ENCODE data around the gene GFI1B.
"Not testable (repeated sequence)": the region's sequence is repeated elsewhere in the genome, so short reads cannot be mapped to it uniquely, and the experiment has no call there.

Gene GFI1B

DNA sequence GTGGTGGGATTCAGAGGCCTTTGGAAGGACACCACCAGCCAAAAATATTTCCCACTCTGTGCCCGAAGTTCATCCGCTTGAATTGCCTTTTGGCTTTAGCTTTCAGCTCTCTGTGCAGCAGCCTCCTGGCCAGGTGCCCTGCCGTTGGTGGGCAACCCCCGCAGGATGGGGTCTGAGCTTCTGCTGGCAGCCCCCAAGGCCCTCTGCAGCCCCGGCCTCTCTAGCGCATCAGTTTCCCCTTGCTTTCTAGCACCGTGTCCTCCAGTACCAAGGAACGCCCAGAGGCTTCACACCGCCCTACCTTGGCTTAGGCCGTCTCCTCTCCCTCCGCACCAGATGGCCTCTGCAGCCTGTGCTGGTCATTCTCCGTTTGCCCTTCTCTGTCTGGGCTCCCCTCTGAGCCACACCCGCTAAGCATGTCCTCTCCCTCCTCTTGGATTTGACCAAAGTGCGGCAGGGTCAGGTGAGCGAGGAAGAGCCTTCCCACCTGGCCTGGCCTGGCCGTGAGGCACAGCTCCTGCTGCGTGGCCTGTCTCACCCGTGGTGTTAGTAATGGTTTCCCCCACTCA is 29.9 kb upstream of the GFI1B start:
- H3K9me3 Mint-ChIP-seq: no peaks in the 10 kb centered on the region
- DNase-seq (ENCODE audit: low spot score): no peak
- H3K4me3 Mint-ChIP-seq: no peak overlapping the region
- H3K27ac Mint-ChIP-seq: no peak overlapping the region
- H3K27me3 Mint-ChIP-seq (ENCODE audit: low read depth): no peaks in the 10 kb centered on the region
- H3K4me1 Mint-ChIP-seq (ENCODE audit: low read depth): peaks cover 8% of the 10 kb centered on the region
- no peaks in the 10 kb centered on the region for H3K36me3 Mint-ChIP-seq (ENCODE audit: low read depth)

DNA sequence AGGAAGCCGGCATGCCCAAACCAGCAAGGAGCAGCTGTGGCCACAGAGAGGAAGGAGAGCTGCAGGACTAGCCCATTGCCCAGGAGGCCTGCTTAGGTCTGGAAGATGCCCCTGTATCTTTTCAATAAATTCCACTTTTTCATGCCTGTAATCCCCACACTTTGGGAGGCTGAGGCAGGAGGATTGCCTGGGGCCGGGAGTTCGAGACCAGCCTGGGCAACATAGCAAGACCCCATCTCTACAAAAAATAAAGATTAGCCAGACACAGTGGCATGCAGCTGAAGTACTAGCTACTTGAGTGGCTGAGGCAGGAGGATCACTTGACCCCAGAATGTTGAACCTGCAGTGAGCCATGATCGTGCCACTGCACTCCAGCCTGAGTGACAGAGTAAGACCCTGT is 28.8 kb upstream of the GFI1B start:
- no peak for DNase-seq (ENCODE audit: low spot score)
- H3K27ac Mint-ChIP-seq: no peak overlapping the region
- H3K27me3 Mint-ChIP-seq (ENCODE audit: low read depth): no peaks in the 10 kb centered on the region

GRCh38 chr9:132955123-132955522 is 23.4 kb upstream of the GFI1B start:
- no peak for DNase-seq (ENCODE audit: low spot score)
- Mint-ChIP-seq H3K27ac (no peak overlapping the region), H3K36me3 (ENCODE audit: low read depth) (no peaks in the 10 kb centered on the region), H3K27me3 (ENCODE audit: low read depth) (no peaks in the 10 kb centered on the region), H3K9me3 (no peaks in the 10 kb centered on the region), H3K4me3 (no peak overlapping the region), H3K4me1 (ENCODE audit: low read depth) (no peaks in the 10 kb centered on the region)

More for the DNA sequence above, 28.8 kb upstream of the GFI1B start:
- no peak overlapping the region for H3K4me3 Mint-ChIP-seq
- H3K9me3 Mint-ChIP-seq: no peaks in the 10 kb centered on the region
- H3K4me1 Mint-ChIP-seq (ENCODE audit: low read depth): peaks cover 5% of the 10 kb centered on the region
- H3K36me3 Mint-ChIP-seq (ENCODE audit: low read depth): no peaks in the 10 kb centered on the region

DNA sequence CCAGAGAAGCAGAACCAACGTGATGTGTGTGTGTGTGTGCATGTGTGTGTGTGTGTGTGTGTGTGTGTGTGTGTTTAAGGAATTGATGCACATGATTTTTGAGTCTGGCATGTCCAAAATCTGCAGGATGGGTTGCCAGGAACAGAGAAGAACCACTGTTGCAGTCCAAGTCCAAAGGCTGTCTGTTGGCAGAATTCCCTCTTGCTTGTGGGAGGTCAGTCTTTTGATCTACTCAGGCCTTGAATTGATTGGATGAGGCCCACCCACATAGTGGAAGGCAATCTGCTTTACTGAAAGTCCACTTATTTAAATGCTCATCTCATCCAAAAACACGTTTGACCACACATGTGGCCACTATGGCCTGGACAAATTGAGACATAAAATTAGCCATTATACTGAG is 22.7 kb upstream of the GFI1B start:
- Mint-ChIP-seq H3K27me3 (ENCODE audit: low read depth) (no peaks in the 10 kb centered on the region), H3K4me1 (ENCODE audit: low read depth) (no peaks in the 10 kb centered on the region), H3K9me3 (no peaks in the 10 kb centered on the region), H3K4me3 (no peak overlapping the region), H3K27ac (no peak overlapping the region), H3K36me3 (ENCODE audit: low read depth) (no peaks in the 10 kb centered on the region)
- DNase-seq (ENCODE audit: low spot score): no peak

- no peak for DNase-seq (ENCODE audit: low spot score)
- Mint-ChIP-seq H3K27ac (no peak overlapping the region), H3K27me3 (ENCODE audit: low read depth) (no peaks in the 10 kb centered on the region), H3K4me1 (ENCODE audit: low read depth) (no peaks in the 10 kb centered on the region), H3K9me3 (no peaks in the 10 kb centered on the region), H3K4me3 (no peak overlapping the region), H3K36me3 (ENCODE audit: low read depth) (no peaks in the 10 kb centered on the region)
Observed at GRCh38 chr9:132957805-132958204, 20.7 kb upstream of the GFI1B start.

- no peak overlapping the region for H3K27ac Mint-ChIP-seq
Observed at GRCh38 chr9:132961002-132961401, 17.5 kb upstream of the GFI1B start.

DNA sequence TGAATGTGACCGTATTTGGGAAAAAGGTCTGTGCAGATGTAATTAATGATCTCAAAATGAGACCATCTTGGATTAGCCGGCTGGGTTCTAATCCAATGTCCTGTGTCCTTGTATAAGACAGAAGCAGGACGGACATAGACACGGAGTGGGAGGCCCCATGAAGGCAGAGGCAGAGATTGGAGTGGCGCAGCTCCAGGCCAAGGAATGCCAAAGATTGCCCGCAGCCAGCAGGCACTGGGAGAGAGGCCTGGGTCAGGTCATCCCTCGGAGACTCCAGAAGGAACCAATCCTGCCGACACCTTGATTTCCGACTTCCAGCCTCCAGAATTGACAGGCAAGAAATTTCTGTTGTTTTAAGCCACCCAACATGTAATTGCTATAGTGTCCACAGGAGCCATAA is 13.0 kb upstream of the GFI1B start:
- Mint-ChIP-seq H3K36me3 (ENCODE audit: low read depth) (no peaks in the 10 kb centered on the region), H3K4me3 (no peak overlapping the region), H3K27me3 (ENCODE audit: low read depth) (no peaks in the 10 kb centered on the region), H3K27ac (no peak overlapping the region), H3K4me1 (ENCODE audit: low read depth) (no peaks in the 10 kb centered on the region), H3K9me3 (no peaks in the 10 kb centered on the region)
- no peak for DNase-seq (ENCODE audit: low spot score)

More at GRCh38 chr9:132961002-132961401, 17.5 kb upstream of the GFI1B start:
- no peaks in the 10 kb centered on the region for H3K9me3 Mint-ChIP-seq
- H3K36me3 Mint-ChIP-seq (ENCODE audit: low read depth): no peaks in the 10 kb centered on the region
- no peak overlapping the region for H3K4me3 Mint-ChIP-seq
- DNase-seq (ENCODE audit: low spot score): no peak
- H3K27me3 Mint-ChIP-seq (ENCODE audit: low read depth): no peaks in the 10 kb centered on the region
- no peaks in the 10 kb centered on the region for H3K4me1 Mint-ChIP-seq (ENCODE audit: low read depth)

DNA sequence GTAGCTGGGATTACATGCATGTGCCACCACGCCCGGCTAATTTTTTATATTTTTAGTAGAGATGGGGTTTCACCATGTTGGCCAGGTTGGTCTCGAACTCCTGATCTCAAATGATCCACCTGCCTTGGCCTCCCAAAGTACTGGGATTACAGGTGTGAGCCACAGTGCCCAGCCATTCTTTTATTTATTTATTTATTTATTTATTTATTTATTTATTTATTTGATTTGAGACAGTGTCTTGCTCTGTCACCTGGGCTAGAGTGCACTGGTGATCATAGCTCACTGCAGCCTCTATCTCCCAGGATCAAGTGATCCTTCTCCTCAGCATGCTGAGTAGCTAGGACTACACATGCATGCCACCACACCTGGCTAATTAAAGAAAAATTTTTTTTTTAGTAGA is 10.6 kb upstream of the GFI1B start:
- H3K27ac Mint-ChIP-seq; H3K4me1 Mint-ChIP-seq (ENCODE audit: low read depth); H3K4me3 Mint-ChIP-seq; DNase-seq (ENCODE audit: low spot score); H3K9me3 Mint-ChIP-seq; H3K36me3 Mint-ChIP-seq (ENCODE audit: low read depth); H3K27me3 Mint-ChIP-seq (ENCODE audit: low read depth): not testable (repeated sequence)

GRCh38 chr9:132969783-132970182 is 8.7 kb upstream of the GFI1B start:
- DNase-seq (ENCODE audit: low spot score): no peak
- peaks cover 2% of the 10 kb centered on the region for H3K27me3 Mint-ChIP-seq (ENCODE audit: low read depth)
- H3K36me3 Mint-ChIP-seq (ENCODE audit: low read depth): no peaks in the 10 kb centered on the region
- H3K9me3 Mint-ChIP-seq: no peaks in the 10 kb centered on the region
- no peak overlapping the region for H3K27ac Mint-ChIP-seq
- peaks cover 4% of the 10 kb centered on the region for H3K4me1 Mint-ChIP-seq (ENCODE audit: low read depth)
- H3K4me3 Mint-ChIP-seq: no peak overlapping the region

DNA sequence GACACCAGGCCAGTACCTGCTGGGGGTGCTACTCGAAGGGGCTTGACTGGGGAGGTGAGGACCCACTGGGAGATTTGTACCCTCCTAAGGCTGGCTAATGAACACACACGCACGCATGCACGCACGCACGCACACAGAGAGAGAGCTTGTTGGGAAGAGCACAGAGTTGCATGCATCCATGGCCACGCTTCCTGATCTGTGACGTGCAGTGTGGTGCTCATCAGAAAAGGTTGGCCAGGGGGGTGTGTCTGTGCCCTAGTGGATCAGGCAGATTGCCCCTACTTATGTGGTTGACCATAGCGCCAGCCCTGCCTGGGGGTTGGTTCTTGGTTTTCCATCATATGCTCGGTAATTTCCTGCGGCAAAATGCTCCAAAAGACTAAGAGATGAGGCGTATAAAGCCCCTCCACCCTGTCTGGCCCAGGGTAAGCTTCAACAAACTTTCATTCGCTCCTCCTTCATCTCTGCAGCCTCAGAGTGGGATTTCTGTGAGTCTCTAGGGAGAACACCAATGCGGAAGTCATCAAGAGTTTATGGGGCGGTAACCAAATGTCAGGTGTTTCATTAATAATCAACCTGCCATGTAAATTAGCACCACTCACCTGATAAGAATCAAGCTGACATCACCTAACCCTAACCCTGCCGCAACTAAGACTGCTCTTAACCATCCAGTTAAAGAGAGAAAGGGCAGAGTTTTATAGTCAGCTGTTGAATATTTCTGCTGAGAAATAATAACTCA is 8.0 kb upstream of the GFI1B start:
- H3K27ac Mint-ChIP-seq: no peak overlapping the region
- H3K4me3 Mint-ChIP-seq: no peak overlapping the region
- H3K9me3 Mint-ChIP-seq: no peaks in the 10 kb centered on the region
- H3K36me3 Mint-ChIP-seq (ENCODE audit: low read depth): no peaks in the 10 kb centered on the region
- H3K27me3 Mint-ChIP-seq (ENCODE audit: low read depth): peaks cover 6% of the 10 kb centered on the region
- DNase-seq (ENCODE audit: low spot score): no peak
- H3K4me1 Mint-ChIP-seq (ENCODE audit: low read depth): peaks cover 4% of the 10 kb centered on the region

DNA sequence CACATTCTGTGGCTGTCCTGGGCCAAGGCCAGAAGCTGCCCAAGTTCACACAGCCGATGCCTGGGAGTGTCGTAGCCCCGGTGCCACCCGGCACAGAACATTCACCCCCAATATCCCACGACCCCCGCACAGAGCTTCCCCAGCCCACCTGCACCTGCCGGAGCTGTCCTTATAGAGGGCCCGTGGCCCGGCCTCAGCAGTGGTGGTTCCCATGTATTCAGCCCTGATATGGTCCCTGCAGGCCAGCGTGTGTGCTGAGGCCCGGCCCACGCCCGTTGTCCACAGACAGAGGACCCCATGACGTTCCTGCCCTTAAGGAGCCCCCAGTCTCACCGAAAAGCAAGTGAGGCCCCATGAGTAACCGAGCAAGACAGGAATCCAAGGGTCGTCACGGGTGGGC is 5.3 kb upstream of the GFI1B start:
- peaks cover 16% of the 10 kb centered on the region for H3K27me3 Mint-ChIP-seq (ENCODE audit: low read depth)
- H3K9me3 Mint-ChIP-seq: no peaks in the 10 kb centered on the region
- H3K4me1 Mint-ChIP-seq (ENCODE audit: low read depth): peaks cover 4% of the 10 kb centered on the region
- no peaks in the 10 kb centered on the region for H3K36me3 Mint-ChIP-seq (ENCODE audit: low read depth)
- no peak for DNase-seq (ENCODE audit: low spot score)
- no peak overlapping the region for H3K4me3 Mint-ChIP-seq
- H3K27ac Mint-ChIP-seq: no peak overlapping the region

DNA sequence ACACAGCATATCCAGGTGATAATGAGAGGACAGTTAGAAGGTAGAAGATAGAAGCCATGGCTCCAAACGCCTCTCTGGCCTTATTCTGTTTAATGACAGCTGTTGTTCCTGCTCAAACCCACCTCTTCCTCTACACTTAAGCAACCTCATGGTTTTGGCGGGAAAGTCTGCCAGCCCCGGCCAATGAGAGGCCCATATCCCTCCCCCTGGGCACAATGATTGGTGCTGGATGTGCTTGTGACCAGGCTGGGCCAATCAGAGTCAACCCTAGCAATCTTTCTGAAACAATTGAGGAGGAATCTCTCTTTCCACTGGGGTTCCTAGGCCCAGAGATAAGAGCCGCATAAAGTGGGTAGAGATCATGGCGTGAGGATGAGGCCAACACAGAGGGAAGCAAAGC is 4.8 kb upstream of the GFI1B start:
- Mint-ChIP-seq H3K36me3 (ENCODE audit: low read depth) (no peaks in the 10 kb centered on the region), H3K4me1 (ENCODE audit: low read depth) (peaks cover 7% of the 10 kb centered on the region), H3K4me3 (no peak overlapping the region), H3K9me3 (no peaks in the 10 kb centered on the region), H3K27ac (no peak overlapping the region), H3K27me3 (ENCODE audit: low read depth) (peaks cover 20% of the 10 kb centered on the region)
- no peak for DNase-seq (ENCODE audit: low spot score)

GRCh38 chr9:132975961-132976360 is 2.5 kb upstream of the GFI1B start:
- peaks cover 8% of the 10 kb centered on the region for H3K4me1 Mint-ChIP-seq (ENCODE audit: low read depth)
- DNase-seq (ENCODE audit: low spot score): no peak
- H3K9me3 Mint-ChIP-seq: no peaks in the 10 kb centered on the region
- H3K27me3 Mint-ChIP-seq (ENCODE audit: low read depth): peaks cover 38% of the 10 kb centered on the region
- H3K4me3 Mint-ChIP-seq: no peak overlapping the region
- H3K36me3 Mint-ChIP-seq (ENCODE audit: low read depth): no peaks in the 10 kb centered on the region
- no peak overlapping the region for H3K27ac Mint-ChIP-seq

- DNase-seq (ENCODE audit: low spot score): no peak
Observed at GRCh38 chr9:132976571-132976970, 1.9 kb upstream of the GFI1B start.

GRCh38 chr9:132978112-132978450 is 413 bp upstream of the GFI1B start:
- Mint-ChIP-seq H3K9me3 (no peaks in the 10 kb centered on the region), H3K27ac (no peak overlapping the region), H3K36me3 (ENCODE audit: low read depth) (no peaks in the 10 kb centered on the region), H3K27me3 (ENCODE audit: low read depth) (peaks cover 51% of the 10 kb centered on the region), H3K4me1 (ENCODE audit: low read depth) (peaks cover 3% of the 10 kb centered on the region), H3K4me3 (no peak overlapping the region)
- DNase-seq (ENCODE audit: low spot score): no peak

More at GRCh38 chr9:132976571-132976970, 1.9 kb upstream of the GFI1B start:
- Mint-ChIP-seq H3K4me3 (no peak overlapping the region), H3K9me3 (no peaks in the 10 kb centered on the region), H3K27me3 (ENCODE audit: low read depth) (peaks cover 42% of the 10 kb centered on the region), H3K4me1 (ENCODE audit: low read depth) (peaks cover 8% of the 10 kb centered on the region), H3K27ac (no peak overlapping the region), H3K36me3 (ENCODE audit: low read depth) (no peaks in the 10 kb centered on the region)
